GM12891 (cell line): ENCODE data around the gene IGF2.

ENCODE experiments used
- PAX5 ChIP-seq: IDR thresholded peaks from 2 replicates; pipeline ENCODE4 v1.6.1; 2011; ENCODE audit warnings: low read length, moderate library complexity, mild to moderate bottlenecking; ENCODE audit not compliant: insufficient read depth, severe bottlenecking
- POLR2A ChIP-seq: IDR thresholded peaks from 2 replicates; pipeline ENCODE4 v1.6.1; 2011; ENCODE audit warnings: low read depth, low read length, control low read depth
- POLR2AphosphoS5 ChIP-seq: IDR thresholded peaks from 2 replicates; pipeline ENCODE4 v1.6.1; 2011; ENCODE audit warnings: low read depth, low read length, control low read depth
- POU2F2 ChIP-seq: IDR thresholded peaks from 2 replicates; pipeline ENCODE4 v1.6.1; 2011; ENCODE audit warnings: low read depth, mild to moderate bottlenecking, control low read depth, low read length, moderate library complexity
- SPI1 ChIP-seq: IDR thresholded peaks from 2 replicates; pipeline ENCODE4 v1.6.1; 2011; ENCODE audit warnings: low read depth, low read length, control low read depth
- TAF1 ChIP-seq: IDR thresholded peaks from 2 replicates; pipeline ENCODE4 v1.6.1; 2011; ENCODE audit warnings: low read depth, low read length, control low read depth

DNA sequence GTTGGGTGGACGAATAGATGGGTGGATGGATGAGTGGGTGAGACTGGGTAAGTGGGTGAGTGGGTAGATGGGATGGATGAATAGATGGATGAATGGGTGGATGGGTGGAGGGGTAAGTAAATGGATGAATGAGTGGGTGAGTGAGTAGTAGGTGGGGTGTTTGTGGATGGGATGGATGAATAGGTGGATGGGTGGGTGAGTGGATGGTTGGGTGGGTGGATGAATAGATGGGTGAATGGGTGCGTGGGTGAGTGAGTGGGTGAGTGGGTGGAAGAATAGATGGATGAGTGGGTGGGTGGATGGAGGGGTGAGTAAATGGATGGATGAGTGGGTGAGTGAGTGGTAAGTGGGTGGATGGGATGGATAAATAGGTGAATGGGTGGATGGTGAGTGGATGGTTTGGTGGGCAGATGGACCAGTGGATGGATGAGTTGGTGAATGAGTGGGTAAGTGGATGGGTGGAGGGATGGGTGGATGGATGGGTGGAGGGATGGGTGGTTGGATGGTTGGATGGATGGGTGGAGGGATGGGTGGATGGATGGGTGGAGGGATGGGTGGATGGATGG, 12.6 kb downstream of the IGF2 start:
- TF ChIP-seq POLR2A (no peak), TAF1 (no peak), POU2F2 (no peak), POLR2AphosphoS5 (no peak), SPI1 (no peak), PAX5 (no peak)
